ENCODE results near the gene NDUFA9. TPM values are rescaled to one million over a fixed set of nuclear protein-coding genes. Genes with fewer than 3 reads are reported as not detected.

Gene NDUFA9
- total RNA-seq, 4 donors from 2014 or later = 29.2 to 54.2 (median 38.1) TPM

DNA sequence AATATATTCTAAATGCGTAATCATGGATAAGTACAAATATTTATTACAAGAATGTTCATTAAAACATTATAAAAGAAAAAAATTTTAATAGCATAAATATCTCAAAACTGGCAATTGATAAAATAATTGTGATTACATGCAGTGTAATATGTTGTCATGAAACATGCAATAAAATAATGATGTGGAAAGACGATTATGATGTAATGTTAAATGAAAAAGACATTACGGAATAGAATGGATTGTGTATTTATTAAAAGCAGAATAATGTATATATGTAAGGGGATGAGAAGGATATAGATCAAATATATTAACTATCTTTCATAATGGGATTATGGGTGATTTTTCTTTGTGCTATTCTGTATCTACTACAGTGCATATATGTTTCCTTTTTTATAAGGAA is 32.8 kb downstream of the NDUFA9 start:
- no peak for TF ChIP-seq POLR2A (IDR thresholded peaks at IDR 0.05)
- no peak for TF ChIP-seq EP300 (IDR thresholded peaks at IDR 0.05)
- no peak for TF ChIP-seq POLR2AphosphoS5 (IDR thresholded peaks at IDR 0.05)
- TF ChIP-seq, protein P1, sequence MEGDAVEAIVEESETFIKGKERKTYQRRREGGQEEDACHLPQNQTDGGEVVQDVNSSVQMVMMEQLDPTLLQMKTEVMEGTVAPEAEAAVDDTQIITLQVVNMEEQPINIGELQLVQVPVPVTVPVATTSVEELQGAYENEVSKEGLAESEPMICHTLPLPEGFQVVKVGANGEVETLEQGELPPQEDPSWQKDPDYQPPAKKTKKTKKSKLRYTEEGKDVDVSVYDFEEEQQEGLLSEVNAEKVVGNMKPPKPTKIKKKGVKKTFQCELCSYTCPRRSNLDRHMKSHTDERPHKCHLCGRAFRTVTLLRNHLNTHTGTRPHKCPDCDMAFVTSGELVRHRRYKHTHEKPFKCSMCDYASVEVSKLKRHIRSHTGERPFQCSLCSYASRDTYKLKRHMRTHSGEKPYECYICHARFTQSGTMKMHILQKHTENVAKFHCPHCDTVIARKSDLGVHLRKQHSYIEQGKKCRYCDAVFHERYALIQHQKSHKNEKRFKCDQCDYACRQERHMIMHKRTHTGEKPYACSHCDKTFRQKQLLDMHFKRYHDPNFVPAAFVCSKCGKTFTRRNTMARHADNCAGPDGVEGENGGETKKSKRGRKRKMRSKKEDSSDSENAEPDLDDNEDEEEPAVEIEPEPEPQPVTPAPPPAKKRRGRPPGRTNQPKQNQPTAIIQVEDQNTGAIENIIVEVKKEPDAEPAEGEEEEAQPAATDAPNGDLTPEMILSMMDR (IDR thresholded peaks at IDR 0.05) = no peak
- no peaks in the 10 kb centered on the region for H3K9me3 ChIP-seq
- no peaks in the 10 kb centered on the region for H3K4me1 ChIP-seq
- peaks cover 47% of the 10 kb centered on the region for H3K36me3 ChIP-seq
- WGBS = 63% methylated on average over 3 of the region's 3 CpGs
- no peaks in the 10 kb centered on the region for H3K27me3 ChIP-seq
- H3K4me3 ChIP-seq = no peak overlapping the region
- no peak for DNase-seq (ENCODE audit: low spot score in 2 of 2)
- no peak overlapping the region for H3K27ac ChIP-seq

DNA sequence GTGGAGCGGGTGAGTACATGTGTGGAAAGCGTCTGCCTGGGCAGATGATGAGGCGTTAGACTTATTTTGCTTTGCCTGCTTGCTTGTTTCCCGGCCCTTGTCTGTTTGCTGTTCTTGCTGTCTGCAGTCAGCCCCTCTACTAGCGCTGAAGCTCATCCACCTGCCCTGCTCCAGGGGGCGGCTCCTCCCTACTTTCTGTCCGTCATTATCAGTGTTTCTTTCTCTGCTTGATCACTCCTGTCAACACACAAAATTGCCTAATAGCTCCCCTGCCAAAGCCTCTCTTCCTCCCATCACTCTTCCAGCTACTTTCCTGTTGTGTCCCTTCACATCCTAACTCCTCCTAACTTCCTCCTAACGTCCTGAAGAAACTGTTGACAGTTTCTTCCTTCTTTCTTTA is 36.4 kb downstream of the NDUFA9 start:
- Histone ChIP-seq H3K4me1 (no peaks in the 10 kb centered on the region), H3K27me3 (no peaks in the 10 kb centered on the region), H3K27ac (no peak overlapping the region), H3K36me3 (peaks cover 68% of the 10 kb centered on the region), H3K4me3 (no peak overlapping the region), H3K9me3 (no peaks in the 10 kb centered on the region)
- TF ChIP-seq EP300 (IDR thresholded peaks at IDR 0.05) = no peak
- no peak for TF ChIP-seq POLR2AphosphoS5 (IDR thresholded peaks at IDR 0.05)
- TF ChIP-seq, protein P1 (IDR thresholded peaks at IDR 0.05) = no peak
- no peak for TF ChIP-seq POLR2A (IDR thresholded peaks at IDR 0.05)
- no peak for DNase-seq (ENCODE audit: low spot score in 2 of 2)
- WGBS = 89% methylated on average over 8 of the region's 8 CpGs

DNA sequence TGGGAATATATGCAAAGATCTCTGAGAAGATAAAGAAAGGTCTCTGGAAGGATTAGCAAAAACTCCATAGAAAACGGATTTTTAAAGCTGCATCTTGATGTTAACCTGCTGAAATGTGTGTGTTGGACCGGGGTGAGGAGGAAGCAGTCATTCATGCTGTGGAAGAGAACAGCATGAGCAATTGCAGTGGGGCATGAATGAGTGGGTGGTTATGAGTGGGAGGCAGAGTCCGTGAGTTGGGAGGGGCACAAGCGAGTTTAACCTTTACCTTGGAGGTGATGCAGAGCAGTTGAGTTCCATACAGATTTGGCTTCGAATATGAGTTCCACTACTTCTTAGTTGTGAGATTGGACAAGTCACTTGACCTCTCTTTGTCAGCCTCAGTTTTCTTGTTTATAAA is 41.8 kb downstream of the NDUFA9 start:
- Histone ChIP-seq H3K27me3 (no peaks in the 10 kb centered on the region), H3K4me1 (no peaks in the 10 kb centered on the region), H3K36me3 (peaks cover 33% of the 10 kb centered on the region), H3K4me3 (no peak overlapping the region), H3K27ac (no peak overlapping the region), H3K9me3 (no peaks in the 10 kb centered on the region)
- 95% methylated on average over 5 of the region's 5 CpGs for WGBS
- DNase-seq (ENCODE audit: low spot score in 2 of 2) = no peak
- TF ChIP-seq POLR2AphosphoS5 (IDR thresholded peaks at IDR 0.05) = no peak
- TF ChIP-seq POLR2A (IDR thresholded peaks at IDR 0.05) = no peak
- no peak for TF ChIP-seq EP300 (IDR thresholded peaks at IDR 0.05)
- TF ChIP-seq, protein P1 (IDR thresholded peaks at IDR 0.05) = no peak

Other genes starting within 250 kb of the NDUFA9 start
- not detected for gene FGF6, start 203.3 kb upstream of the NDUFA9 start, total RNA-seq
- gene RAD51AP1, start 110.2 kb upstream of the NDUFA9 start, total RNA-seq = 1 to 10 TPM; 1.6 to 6.6 (median 3.2) TPM
- gene DYRK4, start 86.9 kb upstream of the NDUFA9 start, total RNA-seq = 10 to 100 TPM; 16.7 to 31.3 (median 20.1) TPM
- 1 to 10 TPM; 1.2 to 1.9 (median 1.5) TPM for gene AKAP3, start 63 bp upstream of the NDUFA9 start, total RNA-seq
- gene GALNT8, start 71.3 kb downstream of the NDUFA9 start, total RNA-seq = under 1 TPM in 3 of 4 donors, not detected in 1; 0.34 to 0.72 (median 0.59) TPM

All from suprapubic skin (tissue), 4 donors.